Cardiac muscle cell (in vitro differentiated cells and primary cell): ENCODE measurements around the gene TDRD9. TPM values are rescaled to one million over a fixed set of nuclear protein-coding genes. Genes with fewer than 3 reads are reported as not detected.

ENCODE experiments used
- DNase-seq, 2 donors: peaks; one replicate each; pipeline versions ENCODE4 v3.0.0 to v3.0.0-alpha.2; 2010 to 2017; ENCODE audit warnings: low read depth in 1 of 2, low spot score in 1 of 2
- H3K27ac ChIP-seq: fragments of 200-600 bp; sonication (generic); 2 replicates; pipeline ENCODE4 v1.5.1; 2016
- H3K27me3 ChIP-seq: fragments of 200-600 bp; sonication (generic); 2 replicates; pipeline ENCODE4 v1.6.0; 2016; ENCODE audit warnings: control low read depth
- H3K36me3 ChIP-seq: fragments of 200-600 bp; sonication (generic); 2 replicates; pipeline ENCODE4 v1.5.1; 2016; ENCODE audit warnings: control low read depth
- H3K4me1 ChIP-seq: fragments of 200-600 bp; sonication (generic); 2 replicates; pipeline ENCODE4 v1.8.1; 2017; ENCODE audit warnings: low read depth, mild to moderate bottlenecking, mixed run types
- H3K4me3 ChIP-seq: fragments of 200-600 bp; sonication (generic); 2 replicates; pipeline ENCODE4 v1.5.1; 2016; ENCODE audit warnings: mild to moderate bottlenecking
- H3K9me3 ChIP-seq: fragments of 200-600 bp; sonication (generic); 2 replicates; pipeline ENCODE4 v1.5.1; 2017; ENCODE audit warnings: low read depth, mild to moderate bottlenecking, control low read depth
- polyA plus RNA-seq: library from polyadenylated mRNA; unstranded; fragments of >200 nt; fragmentation: Nextera tagmentation; extraction: Ambion mirVana; gene quantifications from 2 replicates; pipeline ENCODE4 v1.2.1, GENCODE V29; 2016
- total RNA-seq: library from RNA; depleted of rRNA; stranded (reverse); fragments of >200 nt; gene quantifications from 2 replicates; pipeline ENCODE4 v1.2.3, GENCODE V29; 2016
- TF ChIP-seq, protein P1 (sequence below): IDR thresholded peaks from 2 replicates; pipeline ENCODE4 v1.5.1; 2012; ENCODE audit warnings: low read depth, mild to moderate bottlenecking, low read length

The TDRD9 gene
- total and polyA plus RNA-seq, 2 experiments from 2014 or later = 0.31 TPM; not detected in 1

DNA sequence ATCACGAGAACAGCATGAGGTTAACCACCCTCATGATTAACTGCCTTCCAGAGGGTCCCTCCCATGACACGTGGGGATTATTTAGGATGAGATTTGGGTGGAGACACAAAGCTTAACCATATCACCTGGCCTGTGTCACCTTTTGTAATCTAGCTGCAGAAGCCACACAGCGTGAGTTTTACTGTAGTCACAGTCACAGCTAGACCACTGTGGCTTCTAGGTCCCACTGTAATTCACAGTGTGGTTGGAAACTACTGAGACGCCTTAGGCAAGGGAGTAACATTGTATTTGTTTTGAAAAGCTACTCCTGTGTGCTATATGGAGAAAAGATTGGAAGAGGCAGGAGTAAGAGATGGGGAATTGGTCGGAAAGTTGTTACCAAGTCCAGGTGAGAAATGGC is 111.0 kb downstream of the TDRD9 start:
- Histone ChIP-seq H3K4me3 (no peak overlapping the region), H3K36me3 (no peaks in the 10 kb centered on the region), H3K27ac (no peak overlapping the region), H3K27me3 (no peaks in the 10 kb centered on the region), H3K9me3 (no peaks in the 10 kb centered on the region), H3K4me1 (no peaks in the 10 kb centered on the region)
- DNase-seq = no peak
- TF ChIP-seq, protein P1, sequence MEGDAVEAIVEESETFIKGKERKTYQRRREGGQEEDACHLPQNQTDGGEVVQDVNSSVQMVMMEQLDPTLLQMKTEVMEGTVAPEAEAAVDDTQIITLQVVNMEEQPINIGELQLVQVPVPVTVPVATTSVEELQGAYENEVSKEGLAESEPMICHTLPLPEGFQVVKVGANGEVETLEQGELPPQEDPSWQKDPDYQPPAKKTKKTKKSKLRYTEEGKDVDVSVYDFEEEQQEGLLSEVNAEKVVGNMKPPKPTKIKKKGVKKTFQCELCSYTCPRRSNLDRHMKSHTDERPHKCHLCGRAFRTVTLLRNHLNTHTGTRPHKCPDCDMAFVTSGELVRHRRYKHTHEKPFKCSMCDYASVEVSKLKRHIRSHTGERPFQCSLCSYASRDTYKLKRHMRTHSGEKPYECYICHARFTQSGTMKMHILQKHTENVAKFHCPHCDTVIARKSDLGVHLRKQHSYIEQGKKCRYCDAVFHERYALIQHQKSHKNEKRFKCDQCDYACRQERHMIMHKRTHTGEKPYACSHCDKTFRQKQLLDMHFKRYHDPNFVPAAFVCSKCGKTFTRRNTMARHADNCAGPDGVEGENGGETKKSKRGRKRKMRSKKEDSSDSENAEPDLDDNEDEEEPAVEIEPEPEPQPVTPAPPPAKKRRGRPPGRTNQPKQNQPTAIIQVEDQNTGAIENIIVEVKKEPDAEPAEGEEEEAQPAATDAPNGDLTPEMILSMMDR = no peak

DNA sequence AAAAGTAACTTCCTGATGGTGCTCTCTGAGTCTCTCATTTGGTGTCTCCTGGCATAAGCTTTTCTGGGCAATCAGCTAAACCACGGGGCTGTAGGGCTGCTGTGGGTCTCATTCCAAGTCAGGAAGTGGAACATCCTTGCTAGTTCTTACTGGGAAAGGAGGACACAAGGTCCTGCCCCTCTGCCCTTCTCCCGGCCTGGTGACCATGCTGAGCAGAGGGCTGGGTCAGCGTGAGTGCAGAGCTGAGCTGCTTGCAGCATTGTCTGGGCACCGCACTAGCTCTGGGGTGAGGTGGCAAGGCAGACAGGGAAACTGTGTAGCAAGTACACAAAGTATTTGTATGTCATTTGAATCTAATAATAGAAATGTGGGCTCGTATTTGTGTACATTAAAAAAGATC is 112.3 kb downstream of the TDRD9 start:
- TF ChIP-seq, protein P1 = no peak
- H3K4me1 ChIP-seq = no peaks in the 10 kb centered on the region
- H3K27me3 ChIP-seq = no peaks in the 10 kb centered on the region
- H3K9me3 ChIP-seq = no peaks in the 10 kb centered on the region
- no peak overlapping the region for H3K4me3 ChIP-seq
- no peak for DNase-seq
- no peak overlapping the region for H3K27ac ChIP-seq
- H3K36me3 ChIP-seq = no peaks in the 10 kb centered on the region

DNA sequence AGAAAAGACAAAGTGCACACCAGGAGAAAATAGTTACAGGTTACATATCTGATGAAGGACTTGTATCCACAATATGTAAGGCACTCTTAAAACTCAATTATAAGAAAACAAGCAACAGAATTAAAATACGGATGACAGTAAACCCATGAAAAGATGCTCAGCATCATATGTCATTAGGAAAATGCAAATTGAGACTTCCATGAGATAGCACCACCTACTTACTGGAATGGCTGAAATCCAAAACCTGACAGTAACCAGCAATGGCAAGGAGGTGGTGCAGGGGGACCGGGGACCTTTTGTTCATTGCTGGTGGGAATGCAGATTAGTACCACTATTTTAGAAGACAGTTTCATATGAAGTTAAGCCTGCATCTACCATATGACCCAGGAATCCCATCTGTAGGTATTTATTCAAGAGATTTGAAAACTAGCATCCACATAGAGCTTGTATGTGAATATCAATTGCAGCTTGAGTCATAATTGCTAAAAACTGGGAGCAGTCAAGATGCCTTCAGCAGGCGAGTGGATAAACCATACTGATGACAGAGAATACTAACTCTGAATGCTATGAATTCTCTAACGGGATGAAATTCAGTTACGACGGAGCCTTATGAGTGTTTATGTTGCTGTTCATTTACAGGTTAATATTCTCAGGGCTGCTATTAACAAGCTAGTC is 113.3 kb downstream of the TDRD9 start:
- Histone ChIP-seq H3K27ac (no peak overlapping the region), H3K4me3 (no peak overlapping the region), H3K36me3 (no peaks in the 10 kb centered on the region), H3K4me1 (no peaks in the 10 kb centered on the region), H3K27me3 (no peaks in the 10 kb centered on the region), H3K9me3 (no peaks in the 10 kb centered on the region)
- TF ChIP-seq, protein P1 = no peak
- no peak for DNase-seq

DNA sequence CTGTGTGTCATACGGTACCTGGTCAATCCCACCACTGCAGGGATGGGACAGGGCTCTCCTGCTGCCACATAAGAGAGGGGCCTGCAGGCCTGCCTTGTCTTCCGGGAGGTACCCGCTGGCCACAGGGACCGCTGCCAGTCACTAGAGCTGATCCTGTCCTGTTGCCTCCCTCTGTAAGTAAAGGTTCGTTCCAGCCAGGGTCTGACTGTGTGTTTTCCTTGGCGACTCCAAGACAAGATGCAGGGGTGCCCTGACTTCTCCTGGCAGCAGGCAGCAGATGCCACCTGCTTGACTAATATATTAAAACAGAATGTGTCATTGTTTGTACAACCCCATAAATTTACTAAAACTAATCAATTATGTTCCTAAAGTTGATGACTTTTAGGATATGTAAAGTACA is 115.8 kb downstream of the TDRD9 start:
- TF ChIP-seq, protein P1 = no peak
- H3K27me3 ChIP-seq = no peaks in the 10 kb centered on the region
- no peak for DNase-seq
- H3K4me3 ChIP-seq = no peak overlapping the region
- no peak overlapping the region for H3K27ac ChIP-seq
- H3K9me3 ChIP-seq = no peaks in the 10 kb centered on the region
- no peaks in the 10 kb centered on the region for H3K36me3 ChIP-seq
- H3K4me1 ChIP-seq = no peaks in the 10 kb centered on the region

DNA sequence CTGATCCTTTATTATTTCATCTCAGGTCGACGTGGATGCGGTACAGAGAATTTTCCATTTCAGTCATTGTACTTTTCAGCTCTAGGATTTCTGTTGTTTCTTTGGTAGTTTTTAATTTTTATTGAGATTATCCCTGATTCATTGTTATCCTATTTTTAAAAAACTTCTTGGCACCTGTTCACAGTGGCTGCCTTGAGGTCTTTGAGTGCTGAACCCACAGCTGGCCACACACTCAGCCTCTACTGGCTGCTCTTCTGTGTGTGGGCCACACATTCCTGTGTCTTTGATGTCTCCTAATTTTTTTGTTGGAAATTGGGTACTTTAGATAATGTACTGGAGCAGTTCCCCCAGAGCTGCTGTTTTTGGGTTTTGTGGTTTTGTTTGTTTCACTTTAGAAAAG is 119.5 kb downstream of the TDRD9 start:
- Histone ChIP-seq H3K4me1 (peaks cover 4% of the 10 kb centered on the region), H3K27ac (no peak overlapping the region), H3K9me3 (no peaks in the 10 kb centered on the region), H3K36me3 (no peaks in the 10 kb centered on the region), H3K4me3 (no peak overlapping the region), H3K27me3 (no peaks in the 10 kb centered on the region)
- TF ChIP-seq, protein P1 = no peak
- DNase-seq = no peak
